GM10248 (cell line): ENCODE measurements around the gene PABPC1L.
A peak's percentile ranks its signal among the peaks of the same experiment; 100 is the strongest.

Experiments used
- CTCF ChIA-PET: fragments of 300-600 bp; sonication (Branson Sonifier 250); formaldehyde crosslinking; extraction: SDS; loops from one replicate; lab custom pipeline; 2021; ENCODE audit warnings: antibody characterized with exemption; lab: Yijun Ruan, JAX
- POLR2A ChIA-PET: fragments of 350-650 bp; sonication (Branson Sonifier 250); formaldehyde crosslinking; extraction: SDS; loops from one replicate; lab custom pipeline; 2020; ENCODE audit warnings: antibody characterized with exemption; lab: Yijun Ruan, JAX
- DNase-seq: peaks from one replicate; pipeline ENCODE4 v3.0.0; 2012; ENCODE audit errors: extremely low spot score
- TF ChIP-seq, protein P1 (sequence below): IDR thresholded peaks from 2 replicates; pipeline ENCODE4 v1.5.1; 2012; ENCODE audit warnings: mild to moderate bottlenecking, low read depth; ENCODE audit errors: extremely low read depth, missing control alignments, control extremely low read depth

PABPC1L gene

DNA sequence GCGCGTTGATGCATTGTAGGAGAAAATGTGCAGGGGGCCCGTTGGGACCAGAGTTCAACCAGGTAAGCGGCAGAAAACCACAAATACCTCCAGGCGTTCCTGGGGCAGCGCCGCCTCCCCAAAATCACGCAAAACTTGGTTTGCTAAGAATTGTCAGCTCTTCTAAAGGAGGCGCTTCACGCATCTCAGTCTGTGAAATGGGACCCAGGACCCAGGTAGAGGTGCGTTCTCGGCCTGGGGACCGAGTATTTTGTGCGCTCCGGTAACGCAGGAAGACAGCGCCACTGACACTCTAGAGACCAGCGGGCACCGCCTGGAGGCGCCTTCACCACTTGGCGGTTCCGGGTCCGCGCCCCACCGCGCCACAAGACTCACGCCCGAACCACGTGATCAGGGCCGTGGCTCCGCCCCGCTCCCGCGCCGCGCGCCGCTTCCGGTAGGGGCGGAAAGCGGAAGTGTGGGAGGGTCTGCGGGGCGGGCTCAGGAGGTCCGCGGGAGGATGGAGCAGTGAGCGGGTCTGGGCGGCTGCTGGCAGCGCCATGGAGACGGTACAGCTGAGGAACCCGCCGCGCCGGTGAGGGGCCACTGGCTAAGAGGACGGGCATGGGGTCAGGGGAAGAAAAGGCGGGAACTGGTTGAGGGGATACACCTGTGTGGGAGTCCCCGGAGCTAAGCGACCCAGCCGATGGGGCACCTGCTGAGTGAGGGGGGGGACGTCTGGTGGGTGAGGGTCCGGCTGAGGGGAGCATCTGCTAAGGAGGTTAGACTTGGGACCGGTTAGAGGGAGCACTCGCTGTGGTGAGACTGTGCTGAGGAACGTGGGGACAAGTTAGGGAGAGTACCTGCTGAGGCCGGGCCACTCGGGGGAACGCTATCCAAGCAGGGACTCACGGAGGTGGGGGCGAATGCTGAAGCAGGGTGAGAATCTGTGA, 56.4 kb downstream of the PABPC1L start, which contains the start of gene STK4:
TSS of gene STK4 (plus strand) at position 483 of the 932 bp plus-strand sequence. CDS start at position 540, 57 bp downstream.
- POLR2A ChIA-PET, result no interaction called here
- peak; percentile 90 for DNase-seq
- CTCF ChIA-PET, result interaction anchor here (0.8 to 2.9 kb wide), 9 partner anchors 13 to 145 kb away, joined by 3 to 11 read pairs (median 4); no protein-coding TSS in a partner anchor
- TF ChIP-seq, protein P1, sequence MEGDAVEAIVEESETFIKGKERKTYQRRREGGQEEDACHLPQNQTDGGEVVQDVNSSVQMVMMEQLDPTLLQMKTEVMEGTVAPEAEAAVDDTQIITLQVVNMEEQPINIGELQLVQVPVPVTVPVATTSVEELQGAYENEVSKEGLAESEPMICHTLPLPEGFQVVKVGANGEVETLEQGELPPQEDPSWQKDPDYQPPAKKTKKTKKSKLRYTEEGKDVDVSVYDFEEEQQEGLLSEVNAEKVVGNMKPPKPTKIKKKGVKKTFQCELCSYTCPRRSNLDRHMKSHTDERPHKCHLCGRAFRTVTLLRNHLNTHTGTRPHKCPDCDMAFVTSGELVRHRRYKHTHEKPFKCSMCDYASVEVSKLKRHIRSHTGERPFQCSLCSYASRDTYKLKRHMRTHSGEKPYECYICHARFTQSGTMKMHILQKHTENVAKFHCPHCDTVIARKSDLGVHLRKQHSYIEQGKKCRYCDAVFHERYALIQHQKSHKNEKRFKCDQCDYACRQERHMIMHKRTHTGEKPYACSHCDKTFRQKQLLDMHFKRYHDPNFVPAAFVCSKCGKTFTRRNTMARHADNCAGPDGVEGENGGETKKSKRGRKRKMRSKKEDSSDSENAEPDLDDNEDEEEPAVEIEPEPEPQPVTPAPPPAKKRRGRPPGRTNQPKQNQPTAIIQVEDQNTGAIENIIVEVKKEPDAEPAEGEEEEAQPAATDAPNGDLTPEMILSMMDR, result peak; percentile 72

DNA sequence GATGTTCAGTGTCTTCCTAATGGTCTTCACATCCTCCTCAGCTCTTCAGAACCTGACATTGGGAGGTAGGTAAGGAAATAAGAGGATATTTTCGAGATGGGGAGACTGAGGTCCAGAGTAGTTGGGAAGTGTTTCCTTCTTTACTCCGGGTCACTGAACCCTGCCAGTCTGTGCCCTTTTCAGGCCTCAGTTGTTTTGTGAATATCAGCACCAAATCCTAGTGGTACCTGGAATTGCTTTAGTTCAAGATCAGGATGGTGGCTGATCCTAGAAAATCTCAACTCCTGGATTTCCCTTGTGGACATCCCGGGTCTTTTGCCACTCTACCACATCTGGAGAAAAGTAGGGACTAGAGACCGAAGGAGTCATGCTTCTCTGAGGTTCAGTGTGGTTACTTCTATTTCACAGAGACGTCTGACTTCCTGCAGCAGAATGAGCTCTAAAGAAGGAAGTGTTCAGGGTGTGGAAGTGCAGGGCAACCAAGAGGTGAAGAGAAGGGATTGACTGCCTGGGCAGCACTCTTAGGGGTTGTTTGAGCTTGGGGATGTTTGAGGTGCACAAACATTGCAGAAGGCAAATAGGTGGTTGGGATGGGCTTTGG, 57.4 kb downstream of the PABPC1L start:
- no peak for DNase-seq
- CTCF ChIA-PET, result interaction anchor here (1.1 to 2.9 kb wide), 4 partner anchors 12 to 129 kb away, joined by 4 to 11 read pairs (median 5); no protein-coding TSS in a partner anchor
- POLR2A ChIA-PET, result interaction anchor here (0.6 to 0.8 kb wide), 2 partner anchors 30 to 45 kb away, joined by 3 to 4 read pairs; no protein-coding TSS in a partner anchor
- TF ChIP-seq, protein P1, result no peak

DNA sequence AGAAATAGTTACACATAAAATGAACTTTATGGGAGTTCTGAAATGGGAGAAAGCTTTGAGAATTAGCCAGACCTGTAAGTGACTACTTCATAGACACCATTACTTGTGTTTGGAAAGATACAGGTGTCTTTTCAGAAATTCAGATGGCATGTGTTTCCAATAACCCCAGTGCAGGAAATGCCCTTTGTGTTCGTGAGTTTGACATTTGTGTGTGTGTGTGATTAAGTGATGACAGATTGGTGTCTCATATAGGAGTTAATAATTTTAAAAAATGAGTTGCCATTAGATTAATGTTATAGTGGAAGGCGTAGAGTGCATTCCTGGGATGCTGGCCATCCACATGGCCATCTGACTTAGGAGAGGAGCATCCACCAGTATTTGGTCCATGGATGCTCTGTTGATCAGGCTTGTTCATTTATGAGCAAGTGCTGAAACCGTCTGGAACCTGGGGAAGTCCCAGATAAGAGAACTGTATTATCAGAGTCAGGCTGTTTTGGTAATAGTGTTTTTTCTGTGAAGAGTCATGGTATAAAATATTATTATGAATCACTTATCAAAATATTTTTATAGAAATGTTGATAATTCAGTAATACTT, 59.5 kb downstream of the PABPC1L start:
- POLR2A ChIA-PET, result interaction anchor here (0.6 kb wide), 1 partner anchor 55 kb away, joined by 6 read pairs; no protein-coding TSS in a partner anchor
- CTCF ChIA-PET, result interaction anchor here (1.1 to 1.2 kb wide), 2 partner anchors 12 to 142 kb away, joined by 3 read pairs; no protein-coding TSS in a partner anchor
- no peak for DNase-seq
- TF ChIP-seq, protein P1, result no peak

DNA sequence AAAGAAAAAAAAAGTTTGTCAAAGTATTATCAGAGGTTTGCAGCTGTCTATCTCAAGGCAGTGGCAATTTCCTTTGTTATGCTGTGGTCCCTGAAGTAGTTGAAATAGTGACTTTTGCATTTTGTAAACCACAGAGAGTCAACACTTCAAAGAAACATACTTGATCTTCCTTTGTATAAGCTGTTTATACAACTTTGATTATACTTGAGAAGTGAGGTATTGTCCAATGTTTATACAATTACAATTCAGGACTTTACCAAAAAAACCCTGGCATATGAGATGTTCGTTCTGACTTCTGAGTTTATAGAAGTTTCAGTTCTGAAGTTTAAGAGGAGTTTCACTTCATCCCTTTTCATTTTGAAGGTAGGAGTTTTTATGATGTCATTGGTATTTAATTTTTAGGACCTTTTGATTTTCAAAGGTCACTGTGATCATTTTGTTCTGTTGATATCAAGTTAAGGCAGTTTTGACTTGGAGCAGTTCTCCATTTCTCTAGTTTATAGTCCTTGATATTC, 60.4 kb downstream of the PABPC1L start:
- no peak for DNase-seq
- CTCF ChIA-PET, result interaction anchor here (0.6 to 1.5 kb wide), 3 partner anchors 11 to 74 kb away, joined by 3 to 4 read pairs (median 3); no protein-coding TSS in a partner anchor
- POLR2A ChIA-PET, result interaction anchor here (0.7 kb wide), 1 partner anchor 1180 kb away, joined by 3 read pairs; no protein-coding TSS in a partner anchor

DNA sequence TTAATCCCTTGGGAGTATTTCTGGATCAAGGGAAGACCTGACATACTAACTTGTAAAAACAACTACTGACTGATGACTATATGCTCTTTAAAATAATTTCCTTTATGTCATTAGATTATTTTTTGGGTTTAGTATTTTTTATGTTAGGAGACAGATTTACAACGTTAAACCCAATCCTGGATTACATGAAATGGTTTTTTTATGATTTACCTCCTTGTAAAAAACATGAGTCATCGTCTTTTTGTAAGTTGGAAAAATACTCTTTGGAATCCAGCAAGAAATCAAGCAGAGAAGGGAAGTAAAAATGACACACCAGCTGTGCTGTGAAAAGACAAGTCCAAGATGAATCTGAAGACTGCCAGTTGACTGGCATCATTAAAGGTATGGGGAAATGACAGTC, 63.2 kb downstream of the PABPC1L start:
- TF ChIP-seq, protein P1, result no peak
- ChIA-PET CTCF (interaction anchor here (1.3 kb wide), 1 partner anchor 22 kb away, joined by 5 read pairs; no protein-coding TSS in a partner anchor), POLR2A (no interaction called here)
- no peak for DNase-seq

More for the DNA sequence above, 60.4 kb downstream of the PABPC1L start:
- TF ChIP-seq, protein P1, result no peak
